Neutrophil (primary cell): ENCODE measurements around the gene SMTNL1.

Experiments
- H3K27ac ChIP-seq: fragments of 200-600 bp; sonication (generic); 2 replicates; pipeline ENCODE4 v1.5.1; 2016; ENCODE audit warnings: mild to moderate bottlenecking, moderate library complexity
- H3K27me3 ChIP-seq: fragments of 200-600 bp; sonication (generic); 2 replicates; pipeline ENCODE4 v1.6.0; 2016; ENCODE audit warnings: mild to moderate bottlenecking
- H3K36me3 ChIP-seq: fragments of 200-600 bp; sonication (generic); 2 replicates; pipeline ENCODE4 v1.5.1; 2017
- H3K4me1 ChIP-seq, 2 experiments: fragments of 200-600 bp in 1 of 2; sonication (generic) in 1 of 2; 1 replicate in 1 of 2; 2 replicates in 1 of 2; pipeline versions ENCODE4 v1.5.1 to v1.6.1; 2013 to 2016; ENCODE audit warnings: low read depth in 1 of 2, low read length in 1 of 2, mild to moderate bottlenecking in 1 of 2, moderate library complexity in 1 of 2; ENCODE audit not compliant: control insufficient read depth in 1 of 2, insufficient read depth in 1 of 2
- H3K4me3 ChIP-seq, 2 experiments: fragments of 200-600 bp in 1 of 2; sonication (generic) in 1 of 2; 1 replicate in 1 of 2; 2 replicates in 1 of 2; pipeline ENCODE4 v1.5.1; 2013 to 2016; ENCODE audit warnings: low read depth in 1 of 2, low read length in 1 of 2, mild to moderate bottlenecking in 1 of 2, moderate library complexity in 1 of 2
- H3K9me3 ChIP-seq: fragments of 200-600 bp; sonication (generic); 2 replicates; pipeline ENCODE4 v1.5.1; 2016
- TF ChIP-seq, protein P1 (sequence below): fragments of 200-600 bp; sonication (generic); IDR thresholded peaks from 2 replicates; pipeline ENCODE4 v1.5.1; 2016; ENCODE audit warnings: antibody characterized with exemption

Gene SMTNL1

DNA sequence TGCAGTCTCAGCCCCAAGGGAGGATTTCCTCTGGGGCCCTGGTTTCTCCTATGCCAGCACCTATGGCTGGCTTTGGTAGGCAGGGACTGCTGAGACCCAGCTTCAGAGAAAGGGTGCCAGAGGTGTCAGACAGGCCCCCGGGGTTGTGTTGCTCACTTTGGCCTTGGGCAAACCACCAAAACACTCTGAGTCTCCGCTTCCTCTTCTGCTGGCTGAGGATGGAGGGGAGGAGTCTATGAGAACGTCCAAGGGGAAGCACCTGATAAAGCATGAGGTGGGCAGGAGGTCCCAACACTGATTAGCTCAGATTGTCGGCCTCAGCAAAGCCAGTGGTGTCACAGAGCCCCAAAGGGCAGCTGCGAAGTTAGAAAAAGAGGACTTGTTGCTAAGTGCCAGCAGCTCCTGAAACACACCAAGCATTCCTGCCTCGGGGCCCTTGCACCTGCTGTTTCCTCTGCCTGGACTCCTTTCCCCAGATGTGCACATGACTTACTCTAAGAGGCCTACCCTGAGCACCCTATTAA lies 10.5 kb downstream of the SMTNL1 start:
- no peaks in the 10 kb centered on the region for H3K4me1 ChIP-seq
- H3K9me3 ChIP-seq: no peaks in the 10 kb centered on the region
- TF ChIP-seq, protein P1, sequence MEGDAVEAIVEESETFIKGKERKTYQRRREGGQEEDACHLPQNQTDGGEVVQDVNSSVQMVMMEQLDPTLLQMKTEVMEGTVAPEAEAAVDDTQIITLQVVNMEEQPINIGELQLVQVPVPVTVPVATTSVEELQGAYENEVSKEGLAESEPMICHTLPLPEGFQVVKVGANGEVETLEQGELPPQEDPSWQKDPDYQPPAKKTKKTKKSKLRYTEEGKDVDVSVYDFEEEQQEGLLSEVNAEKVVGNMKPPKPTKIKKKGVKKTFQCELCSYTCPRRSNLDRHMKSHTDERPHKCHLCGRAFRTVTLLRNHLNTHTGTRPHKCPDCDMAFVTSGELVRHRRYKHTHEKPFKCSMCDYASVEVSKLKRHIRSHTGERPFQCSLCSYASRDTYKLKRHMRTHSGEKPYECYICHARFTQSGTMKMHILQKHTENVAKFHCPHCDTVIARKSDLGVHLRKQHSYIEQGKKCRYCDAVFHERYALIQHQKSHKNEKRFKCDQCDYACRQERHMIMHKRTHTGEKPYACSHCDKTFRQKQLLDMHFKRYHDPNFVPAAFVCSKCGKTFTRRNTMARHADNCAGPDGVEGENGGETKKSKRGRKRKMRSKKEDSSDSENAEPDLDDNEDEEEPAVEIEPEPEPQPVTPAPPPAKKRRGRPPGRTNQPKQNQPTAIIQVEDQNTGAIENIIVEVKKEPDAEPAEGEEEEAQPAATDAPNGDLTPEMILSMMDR: no peak
- no peak overlapping the region for H3K4me3 ChIP-seq
- H3K27me3 ChIP-seq: no peaks in the 10 kb centered on the region
- no peak overlapping the region for H3K27ac ChIP-seq
- peaks cover 68% of the 10 kb centered on the region for H3K36me3 ChIP-seq

DNA sequence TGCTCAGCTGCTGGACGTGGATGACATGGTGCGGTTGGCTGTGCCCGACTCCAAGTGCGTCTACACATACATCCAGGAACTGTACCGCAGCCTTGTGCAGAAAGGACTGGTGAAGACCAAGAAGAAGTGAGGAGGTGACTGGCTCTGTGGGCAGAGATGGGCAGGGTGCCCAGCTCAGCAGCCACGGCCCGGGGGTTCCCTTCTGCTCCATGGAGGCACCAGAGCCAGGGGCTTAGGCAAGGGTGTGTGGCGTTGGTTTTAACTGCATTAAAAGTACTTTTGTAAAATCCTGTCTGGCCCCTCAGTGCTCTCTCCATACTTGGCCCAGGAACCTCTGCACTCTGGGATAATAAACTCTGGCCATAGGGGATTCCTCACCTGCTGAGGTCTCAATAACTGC lies 12.6 kb downstream of the SMTNL1 start:
- H3K36me3 ChIP-seq: peaks cover 89% of the 10 kb centered on the region
- TF ChIP-seq, protein P1: no peak

GRCh38 chr11:57551941-57552340 lies 14.5 kb downstream of the SMTNL1 start:
- H3K4me1 ChIP-seq: no peaks in the 10 kb centered on the region
- no peak overlapping the region for H3K27ac ChIP-seq
- H3K4me3 ChIP-seq: no peak overlapping the region
- TF ChIP-seq, protein P1: no peak
- peaks cover 97% of the 10 kb centered on the region for H3K36me3 ChIP-seq
- no peaks in the 10 kb centered on the region for H3K9me3 ChIP-seq
- H3K27me3 ChIP-seq: no peaks in the 10 kb centered on the region

More for the DNA sequence above, 12.6 kb downstream of the SMTNL1 start:
- no peaks in the 10 kb centered on the region for H3K4me1 ChIP-seq
- H3K9me3 ChIP-seq: no peaks in the 10 kb centered on the region
- H3K27me3 ChIP-seq: no peaks in the 10 kb centered on the region
- no peak overlapping the region for H3K27ac ChIP-seq
- no peak overlapping the region for H3K4me3 ChIP-seq

GRCh38 chr11:57552479-57552878 lies 15.1 kb downstream of the SMTNL1 start:
- H3K27me3 ChIP-seq: no peaks in the 10 kb centered on the region
- peaks cover 97% of the 10 kb centered on the region for H3K36me3 ChIP-seq
- no peaks in the 10 kb centered on the region for H3K9me3 ChIP-seq
- no peak overlapping the region for H3K4me3 ChIP-seq
- no peaks in the 10 kb centered on the region for H3K4me1 ChIP-seq
- TF ChIP-seq, protein P1: no peak
- no peak overlapping the region for H3K27ac ChIP-seq

DNA sequence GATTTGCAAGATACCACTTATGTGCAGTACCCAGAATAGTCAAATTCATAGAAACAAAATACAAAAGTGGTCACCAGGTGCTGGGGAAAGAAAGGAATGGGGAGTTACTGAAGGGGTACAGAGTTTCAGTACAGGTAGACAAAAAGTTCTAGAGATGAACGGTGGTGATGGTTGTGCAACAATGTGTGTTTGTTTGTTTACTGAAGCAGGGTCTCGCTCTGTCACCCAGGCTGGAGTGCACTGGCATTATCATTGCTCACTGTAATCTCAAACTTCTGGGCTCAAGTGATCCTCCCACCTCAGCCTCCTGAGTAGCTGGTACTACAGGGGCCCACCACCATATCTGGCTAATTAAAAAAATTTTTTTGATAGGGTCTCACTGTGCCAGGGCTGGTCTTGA lies 18.0 kb downstream of the SMTNL1 start:
- H3K9me3 ChIP-seq: no peaks in the 10 kb centered on the region
- no peak overlapping the region for H3K4me3 ChIP-seq
- peaks cover 98% of the 10 kb centered on the region for H3K36me3 ChIP-seq
- no peaks in the 10 kb centered on the region for H3K4me1 ChIP-seq
- TF ChIP-seq, protein P1: no peak
- H3K27me3 ChIP-seq: no peaks in the 10 kb centered on the region
- H3K27ac ChIP-seq: no peak overlapping the region

DNA sequence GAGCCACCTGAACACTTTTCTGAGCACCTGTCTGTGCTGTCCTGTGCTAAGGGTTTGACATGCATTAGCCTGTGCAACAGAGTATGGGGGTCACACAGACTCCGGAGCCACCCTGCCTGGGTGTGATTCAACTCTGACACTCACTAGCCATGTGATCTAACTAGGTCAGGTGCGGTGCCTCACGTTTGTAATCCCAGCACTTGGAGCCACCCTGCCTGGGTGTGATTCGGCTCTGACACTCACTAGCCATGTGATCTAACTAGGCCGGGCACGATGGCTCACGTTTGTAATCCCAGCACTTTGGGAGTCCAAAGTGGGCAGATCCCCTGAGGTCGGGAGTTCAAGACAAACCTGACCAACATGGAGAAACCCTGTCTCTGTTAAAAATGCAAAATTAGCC lies 18.6 kb downstream of the SMTNL1 start:
- Histone ChIP-seq H3K4me1 (no peaks in the 10 kb centered on the region), H3K27me3 (no peaks in the 10 kb centered on the region), H3K27ac (no peak overlapping the region), H3K9me3 (no peaks in the 10 kb centered on the region), H3K36me3 (peaks cover 91% of the 10 kb centered on the region), H3K4me3 (no peak overlapping the region)
- TF ChIP-seq, protein P1: no peak
